HEK293T (cell line): ENCODE measurements around the gene RPL13.

Source experiments
- ELF4 ChIP-seq: fragments of 450-650 bp; IDR thresholded peaks from 2 replicates; pipeline ENCODE4 v1.6.1; 2017; ENCODE audit warnings: antibody characterized with exemption
- SP1 ChIP-seq: fragments of 450-650 bp; IDR thresholded peaks from 2 replicates; pipeline ENCODE4 v1.6.1; 2017
- SUZ12 ChIP-seq: fragments of 450-650 bp; IDR thresholded peaks from 2 replicates; pipeline ENCODE4 v1.6.1; 2016; ENCODE audit warnings: mild to moderate bottlenecking

- no peak for TF ChIP-seq ELF4
- no peak for TF ChIP-seq SP1
- no peak for TF ChIP-seq SUZ12
These were observed 7.4 kb downstream of the RPL13 start for GRCh38 chr16:89567656-89568594.
